AG04450 (cell line): ENCODE measurements around the gene OR9A4. TPM values are rescaled to one million over a fixed set of nuclear protein-coding genes. Genes with fewer than 3 reads are reported as not detected.

Experiments
- CTCF ChIA-PET: fragments of 300-600, 350-600 bp; formaldehyde crosslinking; extraction: SDS; loops from one replicate; lab custom pipeline; 2022; ENCODE audit warnings: antibody characterized with exemption, inconsistent platforms; lab: Charles Lee
- POLR2A ChIA-PET: fragments of 350-600 bp; formaldehyde crosslinking; extraction: SDS; loops from one replicate; lab custom pipeline; 2021; ENCODE audit warnings: antibody characterized with exemption, inconsistent platforms; lab: Yijun Ruan, JAX
- DNase-seq: peaks from one replicate; pipeline ENCODE4 v3.0.0-alpha.2; 2011; ENCODE audit warnings: low read depth, low spot score
- H3K27ac ChIP-seq: one replicate; pipeline ENCODE4 v1.5.1; 2012; ENCODE audit warnings: low read depth, low read length, control low read depth
- H3K27me3 ChIP-seq: one replicate; pipeline ENCODE4 v1.6.0; 2012; ENCODE audit warnings: low read length; ENCODE audit not compliant: control insufficient read depth, insufficient read depth
- H3K4me3 ChIP-seq: 2 replicates; pipeline ENCODE4 v1.5.1; 2011; ENCODE audit warnings: mild to moderate bottlenecking, low read depth, low read length, control low read depth
- H3K9me3 ChIP-seq: 2 replicates; pipeline ENCODE4 v1.5.1; 2012; ENCODE audit warnings: low read length; ENCODE audit not compliant: control insufficient read depth, insufficient read depth
- CTCF ChIP-seq: IDR thresholded peaks from 2 replicates; pipeline ENCODE4 v1.5.1; 2011; ENCODE audit warnings: low read depth, low read length, control low read depth, inconsistent platforms
- polyA plus RNA-seq: library from polyadenylated mRNA; depleted of rRNA; stranded (reverse); fragments of >200 nt; gene quantifications from 2 replicates; pipeline ENCODE4 v1.2.3, GENCODE V29; 2011

The OR9A4 gene
- polyA plus RNA-seq, 1 experiment, result not detected

GRCh38 chr7:141876371-141876770, 39.8 kb upstream of the OR9A4 start:
- ChIA-PET CTCF (no interaction called here), POLR2A (no interaction called here)
- DNase-seq, result no peak
- H3K4me3 ChIP-seq, result no peak overlapping the region
- no peak overlapping the region for H3K27ac ChIP-seq
- TF ChIP-seq CTCF, result no peak
- peaks cover 22% of the 10 kb centered on the region for H3K9me3 ChIP-seq
- no peaks in the 10 kb centered on the region for H3K27me3 ChIP-seq

DNA sequence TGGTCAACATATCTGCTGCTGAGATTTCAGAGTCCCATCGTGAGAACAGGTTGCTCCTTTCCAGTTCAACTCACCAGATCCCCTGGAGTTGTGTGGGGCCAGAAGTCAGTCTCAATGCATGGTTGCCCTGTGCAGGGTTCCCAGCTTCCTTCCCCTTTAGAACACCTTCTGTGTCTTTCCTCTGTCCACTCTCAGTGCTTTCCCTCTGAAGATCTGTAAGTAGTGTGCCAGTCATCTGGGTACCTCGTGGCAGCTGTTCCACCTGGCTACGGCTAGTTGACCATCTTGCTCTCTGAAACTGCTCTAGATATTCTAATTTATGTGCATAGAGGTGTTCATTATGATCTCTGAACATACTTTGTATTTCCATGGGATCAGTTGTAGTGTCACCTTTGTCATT, 38.8 kb upstream of the OR9A4 start:
- Histone ChIP-seq H3K9me3 (peaks cover 22% of the 10 kb centered on the region), H3K4me3 (no peak overlapping the region), H3K27me3 (no peaks in the 10 kb centered on the region), H3K27ac (no peak overlapping the region)
- POLR2A ChIA-PET, result no interaction called here
- no peak for DNase-seq
- CTCF ChIA-PET, result no interaction called here
- no peak for TF ChIP-seq CTCF

DNA sequence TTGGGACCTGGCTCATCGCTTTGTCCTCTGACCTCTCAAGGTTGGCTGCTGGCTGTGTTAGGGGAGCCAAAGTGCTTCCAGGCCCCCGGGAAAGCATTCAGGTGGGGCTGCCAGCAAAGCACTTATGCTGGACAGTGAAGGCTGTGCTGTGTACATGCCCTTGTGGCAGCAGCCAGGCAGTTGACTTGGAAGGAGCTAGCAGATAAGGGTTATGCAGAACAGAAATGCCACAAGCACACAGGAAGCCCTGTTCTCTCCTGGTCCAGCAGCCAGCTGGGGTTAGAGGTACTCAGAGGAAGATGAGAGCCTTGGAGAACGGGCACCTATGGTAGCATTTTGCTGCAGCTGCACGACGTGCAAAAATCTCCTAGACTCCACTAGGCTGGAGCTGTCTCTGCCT, 35.2 kb upstream of the OR9A4 start:
- H3K9me3 ChIP-seq, result peaks cover 22% of the 10 kb centered on the region
- no peak for DNase-seq
- H3K27me3 ChIP-seq, result no peaks in the 10 kb centered on the region
- TF ChIP-seq CTCF, result no peak
- CTCF ChIA-PET, result no interaction called here
- POLR2A ChIA-PET, result no interaction called here
- no peak overlapping the region for H3K4me3 ChIP-seq
- no peak overlapping the region for H3K27ac ChIP-seq

DNA sequence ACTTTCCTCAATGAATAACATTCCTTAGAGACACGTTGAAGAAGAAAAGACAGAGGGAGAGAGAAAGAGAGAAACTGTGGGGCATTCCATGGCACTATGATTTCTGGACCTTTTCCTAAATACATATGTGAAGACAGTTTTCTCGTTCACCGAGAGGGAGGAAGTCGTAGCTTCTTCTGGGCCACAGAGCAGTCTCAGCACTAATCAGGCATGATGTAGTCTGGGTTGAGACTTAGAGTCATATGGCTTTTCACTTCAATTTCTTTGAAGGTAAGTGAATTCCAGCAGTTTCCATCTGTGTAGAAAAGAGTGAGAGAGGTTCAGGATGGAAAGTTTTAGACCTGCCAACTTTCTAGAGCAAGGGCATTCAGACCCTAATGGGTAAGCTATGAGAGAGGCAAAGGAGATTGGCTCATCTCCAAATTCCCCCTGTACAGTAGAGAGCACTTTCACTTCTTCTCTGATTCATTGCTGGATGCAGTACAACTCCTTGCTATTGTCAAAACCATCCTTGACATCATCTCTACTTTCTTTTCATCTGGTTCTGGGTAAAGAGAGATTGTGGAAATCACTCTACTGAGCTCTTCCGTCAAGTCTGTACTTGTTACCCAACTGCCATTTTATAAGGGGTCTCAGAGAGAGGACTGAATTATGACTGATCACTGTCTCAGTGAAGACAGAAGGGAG, 31.5 kb upstream of the OR9A4 start:
- CTCF ChIA-PET, result no interaction called here
- H3K27ac ChIP-seq, result no peak overlapping the region

More for the DNA sequence above, 31.5 kb upstream of the OR9A4 start:
- no peaks in the 10 kb centered on the region for H3K27me3 ChIP-seq
- DNase-seq, result no peak
- H3K4me3 ChIP-seq, result no peak overlapping the region
- H3K9me3 ChIP-seq, result peaks cover 15% of the 10 kb centered on the region
- POLR2A ChIA-PET, result no interaction called here
- TF ChIP-seq CTCF, result no peak
